AG09309 (cell line): ENCODE measurements around the gene CALCOCO1.
"Not testable (repeated sequence)": the region's sequence is repeated elsewhere in the genome, so short reads cannot be mapped to it uniquely, and the experiment has no call there.

ENCODE experiments used
- DNase-seq: peaks from one replicate; pipeline ENCODE4 v3.0.0-alpha.2; 2010; ENCODE audit warnings: low read depth
- H3K4me3 ChIP-seq: 2 replicates; pipeline ENCODE4 v1.5.1; 2011; ENCODE audit warnings: mild to moderate bottlenecking, low read depth, low read length, moderate library complexity; ENCODE audit not compliant: control insufficient read depth
- TF ChIP-seq, protein P1 (sequence below): IDR thresholded peaks from 2 replicates; pipeline ENCODE4 v1.5.1; 2011; ENCODE audit warnings: mild to moderate bottlenecking, low read depth, low read length, inconsistent platforms; ENCODE audit not compliant: insufficient read depth, control insufficient read depth; ENCODE audit errors: missing control alignments

Gene CALCOCO1

DNA sequence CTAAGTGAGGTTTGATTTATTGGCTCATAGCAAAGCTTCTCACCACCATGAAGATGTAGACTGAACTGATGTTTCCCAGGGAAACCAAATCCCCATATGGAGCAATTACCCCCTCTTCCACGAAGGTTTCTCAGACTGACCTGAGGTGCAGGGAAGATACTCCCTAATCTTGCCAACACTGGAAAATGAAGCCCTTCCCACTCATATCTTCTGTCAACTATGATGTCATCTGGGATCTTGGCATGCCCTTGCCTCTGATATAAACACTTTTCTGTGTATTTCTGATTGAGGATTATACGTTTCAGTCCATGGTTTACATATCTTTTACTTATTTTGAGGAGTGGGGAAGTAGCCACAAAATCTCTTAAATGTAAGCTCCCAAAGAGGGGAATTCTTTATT is 38.6 kb upstream of the CALCOCO1 start:
- no peak overlapping the region for H3K4me3 ChIP-seq
- TF ChIP-seq, protein P1, sequence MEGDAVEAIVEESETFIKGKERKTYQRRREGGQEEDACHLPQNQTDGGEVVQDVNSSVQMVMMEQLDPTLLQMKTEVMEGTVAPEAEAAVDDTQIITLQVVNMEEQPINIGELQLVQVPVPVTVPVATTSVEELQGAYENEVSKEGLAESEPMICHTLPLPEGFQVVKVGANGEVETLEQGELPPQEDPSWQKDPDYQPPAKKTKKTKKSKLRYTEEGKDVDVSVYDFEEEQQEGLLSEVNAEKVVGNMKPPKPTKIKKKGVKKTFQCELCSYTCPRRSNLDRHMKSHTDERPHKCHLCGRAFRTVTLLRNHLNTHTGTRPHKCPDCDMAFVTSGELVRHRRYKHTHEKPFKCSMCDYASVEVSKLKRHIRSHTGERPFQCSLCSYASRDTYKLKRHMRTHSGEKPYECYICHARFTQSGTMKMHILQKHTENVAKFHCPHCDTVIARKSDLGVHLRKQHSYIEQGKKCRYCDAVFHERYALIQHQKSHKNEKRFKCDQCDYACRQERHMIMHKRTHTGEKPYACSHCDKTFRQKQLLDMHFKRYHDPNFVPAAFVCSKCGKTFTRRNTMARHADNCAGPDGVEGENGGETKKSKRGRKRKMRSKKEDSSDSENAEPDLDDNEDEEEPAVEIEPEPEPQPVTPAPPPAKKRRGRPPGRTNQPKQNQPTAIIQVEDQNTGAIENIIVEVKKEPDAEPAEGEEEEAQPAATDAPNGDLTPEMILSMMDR, result no peak

DNA sequence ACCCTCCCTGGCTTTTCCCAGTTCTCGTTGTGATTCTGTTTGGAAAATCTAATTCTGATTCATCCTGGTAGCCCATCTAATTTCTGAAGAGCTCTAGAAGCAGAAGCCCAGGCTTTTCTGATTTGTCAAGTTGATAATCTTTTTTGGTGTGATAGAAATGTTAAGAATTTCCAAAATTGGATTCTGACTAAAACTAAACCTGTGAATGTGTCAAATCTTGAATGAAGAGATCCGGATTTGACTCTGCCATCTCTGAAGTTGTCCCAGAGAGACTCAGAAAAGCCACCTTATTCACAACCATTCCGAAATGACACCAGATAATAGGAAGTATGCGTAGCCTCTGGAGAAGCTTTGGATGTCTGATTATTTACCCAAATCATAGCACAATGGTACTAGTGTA is 37.4 kb upstream of the CALCOCO1 start:
- no peak for DNase-seq
- no peak overlapping the region for H3K4me3 ChIP-seq
- TF ChIP-seq, protein P1, result no peak

More for the DNA sequence above, 38.6 kb upstream of the CALCOCO1 start:
- no peak for DNase-seq

DNA sequence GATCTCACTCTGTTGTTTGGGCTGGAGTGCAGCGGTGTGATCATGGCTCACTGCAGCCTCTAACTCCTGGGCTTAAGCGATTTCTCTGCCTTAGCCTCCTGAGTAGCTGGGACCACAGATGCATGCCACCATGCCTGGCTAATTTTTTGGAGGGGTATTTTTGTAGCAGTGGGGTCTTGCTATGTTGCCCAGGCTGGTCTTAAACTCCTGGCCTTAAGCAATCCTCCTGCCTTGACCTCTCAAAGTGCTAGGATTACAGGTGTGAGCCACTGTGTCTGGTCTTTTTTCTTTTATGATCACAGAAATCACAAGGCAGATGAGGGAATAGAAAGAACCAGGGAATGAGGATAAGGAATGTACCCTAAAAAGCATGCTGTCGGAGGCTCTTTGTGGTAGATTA is 35.5 kb upstream of the CALCOCO1 start:
- not testable (repeated sequence) for DNase-seq, H3K4me3 ChIP-seq

DNA sequence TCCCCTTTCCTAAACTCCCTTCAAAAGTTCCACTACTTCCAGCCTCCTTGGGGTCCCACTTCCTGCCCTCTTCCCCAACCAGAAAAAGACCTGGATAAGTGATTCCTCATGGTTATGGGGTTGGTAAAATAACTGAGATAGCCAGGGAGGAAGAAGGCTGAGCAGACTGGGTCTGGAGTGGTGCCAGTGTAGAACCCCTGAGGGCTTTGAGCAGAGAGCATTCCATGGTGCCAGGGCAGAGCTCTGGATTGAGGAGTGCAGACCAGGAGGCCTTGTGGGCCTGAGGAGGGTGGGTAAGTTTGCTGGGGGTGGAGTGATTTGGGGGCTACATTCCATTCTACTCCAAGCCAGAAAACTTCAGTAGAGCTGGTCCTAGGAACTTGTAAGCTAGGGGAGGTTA is 34.1 kb upstream of the CALCOCO1 start:
- TF ChIP-seq, protein P1, result no peak
- no peak for DNase-seq
- H3K4me3 ChIP-seq, result no peak overlapping the region

DNA sequence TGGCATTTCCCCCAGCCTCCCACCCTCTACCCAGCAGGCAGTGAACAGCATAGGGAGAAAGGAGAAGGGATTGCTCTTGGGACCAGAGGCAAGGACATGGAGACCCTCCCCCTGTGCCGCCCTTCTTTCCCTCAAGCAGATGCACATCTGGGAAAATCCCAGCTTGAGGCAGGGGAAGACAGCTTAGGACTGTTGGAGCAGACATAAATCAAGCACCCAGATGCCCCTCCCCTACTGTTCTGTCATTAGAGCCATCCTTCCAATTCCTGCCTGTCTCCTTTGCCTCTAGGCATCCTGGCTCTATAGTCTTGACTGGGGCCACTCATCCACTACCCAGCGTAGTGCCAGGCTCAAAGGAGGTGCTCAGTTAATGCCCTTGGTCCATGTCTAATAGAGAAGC is 32.0 kb upstream of the CALCOCO1 start:
- TF ChIP-seq, protein P1, result no peak
- no peak for DNase-seq
- H3K4me3 ChIP-seq, result no peak overlapping the region

DNA sequence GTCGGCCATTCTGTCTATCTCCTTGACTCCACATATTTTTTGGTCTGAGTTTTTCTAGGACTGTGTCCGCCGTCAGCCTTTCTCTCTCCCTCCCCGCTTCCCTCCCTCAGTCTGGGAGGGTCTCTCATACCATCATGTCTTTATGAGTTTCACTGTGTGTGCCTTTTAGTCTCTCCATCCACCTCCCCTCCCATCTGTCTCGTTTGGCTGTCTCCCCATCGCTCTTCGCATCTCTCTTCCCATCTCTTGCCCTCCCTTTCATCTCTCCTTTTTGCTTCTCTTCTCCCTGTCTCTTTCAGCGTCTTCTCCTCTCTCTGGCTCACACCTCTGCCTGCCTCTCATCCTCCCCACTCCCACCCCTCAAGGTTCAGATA is 31.5 kb upstream of the CALCOCO1 start:
- DNase-seq, result no peak
- TF ChIP-seq, protein P1, result no peak
- H3K4me3 ChIP-seq, result no peak overlapping the region

DNA sequence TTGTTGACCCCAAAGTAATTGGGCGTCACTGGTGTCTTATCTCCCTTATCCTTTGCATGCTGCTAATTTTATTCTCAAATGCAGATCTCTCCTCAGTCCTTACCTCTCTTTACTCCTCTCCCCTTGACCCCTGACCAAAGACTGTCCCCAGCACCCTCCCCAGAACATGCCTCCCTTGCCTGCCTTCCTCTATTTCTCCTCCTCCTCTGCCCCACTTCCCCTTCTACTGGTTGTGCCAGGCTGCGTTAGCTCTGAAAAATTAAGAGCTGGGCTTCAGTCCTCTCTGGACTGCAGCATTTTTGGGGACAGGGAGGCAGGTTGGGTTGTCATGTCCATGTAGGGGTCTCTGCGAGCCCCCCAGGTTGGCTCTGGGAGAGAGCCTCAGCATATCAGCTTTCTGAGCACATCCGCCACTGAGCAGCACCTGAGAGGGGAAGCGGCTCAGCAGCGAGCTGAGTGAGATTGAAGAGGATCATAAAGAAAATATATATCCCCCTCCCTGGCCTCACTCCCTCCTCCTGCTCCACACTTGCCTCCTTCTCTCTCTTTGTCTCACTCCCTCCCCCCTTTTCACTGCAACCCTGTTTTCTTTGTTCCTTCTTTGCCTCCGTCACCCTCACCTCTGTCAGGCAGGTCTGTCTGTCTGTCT is 31.0 kb upstream of the CALCOCO1 start:
- no peak overlapping the region for H3K4me3 ChIP-seq
- TF ChIP-seq, protein P1, result no peak
- no peak for DNase-seq
